K562 (cell line): ENCODE data around the gene FRMD4A. TPM values are rescaled to one million over a fixed set of nuclear protein-coding genes. Genes with fewer than 3 reads are reported as not detected.
A peak's percentile ranks its signal among the peaks of the same experiment; 100 is the strongest.

Experiments used
- ATAC-seq: fragments of 200-7000 bp; cut with Tn5 transposase; 3 replicates; pipeline ENCODE4 v1.9.1; 2020; ENCODE audit warnings: moderate library complexity
- BruUV-seq: library from RNA; stranded (reverse); fragments of 400-500 nt; replicated peaks from 2 replicates; lab custom pipeline; 2021; lab: Mats Ljungman, UMichigan
- CTCF ChIA-PET: fragments of 300-600 bp; formaldehyde crosslinking; extraction: SDS; loops from one replicate; lab custom pipeline; 2021; ENCODE audit warnings: low intra/inter-chr PET ratio; lab: Yijun Ruan, JAX
- POLR2A ChIA-PET: fragments of 300-600, 350-650 bp; sonication (Branson Sonifier 250); formaldehyde crosslinking; extraction: SDS; loops from one replicate; lab custom pipeline; 2021; ENCODE audit warnings: antibody characterized with exemption, inconsistent platforms; lab: Yijun Ruan, JAX
- DNase-seq, 4 experiments: peaks; one replicate each; pipeline versions ENCODE4 v3.0.0 to v3.0.0-alpha.2; 2011 to 2018; ENCODE audit warnings: low spot score in 3 of 4, mixed read lengths in 3 of 4; ENCODE audit errors: extremely low read depth in 1 of 4
- FAIRE-seq: peaks from 2 replicates; lab custom pipeline; 2011; peaks lifted over from hg19 to GRCh38; lab: Jason Lieb, UNC
- H2AFZ ChIP-seq: 2 replicates; pipeline ENCODE4 v1.6.0; 2011; ENCODE audit warnings: low read depth, low read length, control low read depth, inconsistent platforms
- H3K27ac ChIP-seq: fragments of 200-600 bp; 3 replicates; pipeline ENCODE4 v1.8.0; 2011; ENCODE audit warnings: low read depth, mild to moderate bottlenecking, control low read depth, inconsistent platforms, low read length, moderate library complexity, mixed read lengths; ENCODE audit errors: extremely low read depth
- H3K27me3 ChIP-seq, 2 experiments: fragments of 300-600 bp in 1 of 2; 2 replicates in 1 of 2; 3 replicates in 1 of 2; pipeline versions ENCODE4 v1.6.0 to v1.8.0; 2011; ENCODE audit warnings: inconsistent platforms in 2 of 2, low read length in 2 of 2, mild to moderate bottlenecking in 1 of 2, mixed read lengths in 1 of 2, moderate library complexity in 1 of 2; ENCODE audit not compliant: control insufficient read depth in 2 of 2, insufficient read depth in 2 of 2
- H3K36me3 ChIP-seq: fragments of 300-600 bp; 3 replicates; pipeline ENCODE4 v1.8.0; 2011; ENCODE audit warnings: mild to moderate bottlenecking, low read length, inconsistent platforms; ENCODE audit not compliant: control insufficient read depth, insufficient read depth
- H3K4me1 ChIP-seq, 2 experiments: fragments of 200-600 bp in 1 of 2; replicated peaks in 1 of 2; 2 replicates in 1 of 2; 3 replicates in 1 of 2; pipeline versions ENCODE4 v1.5.1 to v1.8.0; 2011; ENCODE audit warnings: inconsistent platforms in 2 of 2, low read length in 2 of 2, mild to moderate bottlenecking in 1 of 2, mixed read lengths in 1 of 2, moderate library complexity in 1 of 2; ENCODE audit not compliant: control insufficient read depth in 2 of 2, insufficient read depth in 2 of 2
- H3K4me2 ChIP-seq: 2 replicates; pipeline ENCODE4 v1.6.1; 2011; ENCODE audit warnings: low read length, control low read depth, inconsistent platforms, mixed read lengths; ENCODE audit not compliant: insufficient read depth
- H3K4me3 ChIP-seq: fragments of 200-600 bp; sonication (generic), shearing (Covaris generic); 2 replicates; pipeline ENCODE4 v1.5.1; 2016; ENCODE audit warnings: control low read depth, inconsistent platforms
- H3K79me2 ChIP-seq: fragments of 200-600 bp; 3 replicates; pipeline ENCODE4 v1.8.0; 2011; ENCODE audit warnings: low read length, inconsistent platforms; ENCODE audit not compliant: control insufficient read depth, insufficient read depth
- H3K9ac ChIP-seq, 2 experiments: 2 replicates each; pipeline versions ENCODE4 v1.6.0 to v1.6.1; 2011; ENCODE audit warnings: low read depth in 2 of 2, low read length in 2 of 2, control low read depth in 1 of 2, inconsistent platforms in 1 of 2, mild to moderate bottlenecking in 1 of 2, mixed read lengths in 1 of 2; ENCODE audit not compliant: insufficient read depth in 1 of 2
- H3K9me1 ChIP-seq: one replicate; pipeline ENCODE4 v1.6.0; 2011; ENCODE audit warnings: inconsistent platforms, mild to moderate bottlenecking, low read length, moderate library complexity; ENCODE audit not compliant: control insufficient read depth, insufficient read depth
- H3K9me3 ChIP-seq: replicated peaks from 2 replicates; pipeline ENCODE4 v1.5.1; 2011; ENCODE audit warnings: low read depth, low read length, inconsistent platforms; ENCODE audit not compliant: control insufficient read depth, insufficient read depth
- H4K20me1 ChIP-seq: replicated peaks from 2 replicates; pipeline ENCODE4 v1.6.1; 2011; ENCODE audit warnings: low read length, inconsistent platforms, mixed read lengths; ENCODE audit not compliant: control insufficient read depth, insufficient read depth
- C11orf30 ChIP-seq: fragments of 450-650 bp; IDR thresholded peaks from 2 replicates; pipeline ENCODE4 v1.6.1; 2016; ENCODE audit warnings: low read depth, mild to moderate bottlenecking
- CEBPZ ChIP-seq: fragments of 150-350 bp; IDR thresholded peaks from 2 replicates; pipeline ENCODE4 v1.6.1; 2014; ENCODE audit warnings: low read depth, mild to moderate bottlenecking, low read length, borderline replicate concordance
- FOXP1 ChIP-seq: sonication (generic); formaldehyde crosslinking; IDR thresholded peaks from 2 replicates; pipeline ENCODE4 v1.8.0; 2022; ENCODE audit warnings: mild to moderate bottlenecking, missing genetic modification reagents
- FUS ChIP-seq: fragments of 200-400 bp; formaldehyde crosslinking; optimal IDR thresholded peaks from 2 replicates; pipeline ENCODE3; 2017; ENCODE audit warnings: low read depth, low read length
- GABPB1 ChIP-seq: sonication (generic); formaldehyde crosslinking; IDR thresholded peaks from 2 replicates; pipeline ENCODE4 v1.8.0; 2022; ENCODE audit warnings: mild to moderate bottlenecking, missing genetic modification reagents
- HMGXB4 ChIP-seq: sonication (generic); formaldehyde crosslinking; IDR thresholded peaks from 2 replicates; pipeline ENCODE4 v1.8.1; 2023; ENCODE audit warnings: mild to moderate bottlenecking, missing genetic modification reagents
- RB1 ChIP-seq: fragments of 450-650 bp; IDR thresholded peaks from 2 replicates; pipeline ENCODE4 v1.6.1; 2017; ENCODE audit warnings: low read depth, mild to moderate bottlenecking
- ZBTB1 ChIP-seq: sonication (generic); formaldehyde crosslinking; IDR thresholded peaks from 2 replicates; pipeline ENCODE4 v1.8.1; 2023; ENCODE audit warnings: missing genetic modification reagents, low read depth, mild to moderate bottlenecking, borderline replicate concordance
- ZFX ChIP-seq: sonication (generic); formaldehyde crosslinking; IDR thresholded peaks from 2 replicates; pipeline ENCODE4 v1.8.0; 2022; ENCODE audit warnings: mild to moderate bottlenecking, missing genetic modification reagents, moderate library complexity
- ZNF583 ChIP-seq: fragments of 250-450 bp; sonication (Bioruptor Pico); IDR thresholded peaks from 2 replicates; pipeline ENCODE4 v1.4.0; 2020
- ZNF644 ChIP-seq: fragments of 200-800 bp; sonication (Bioruptor generic); IDR thresholded peaks from 2 replicates; pipeline ENCODE4 v1.6.1; 2016; ENCODE audit warnings: low read depth, missing genetic modification characterization, missing compliant biosample characterization
- ZNF699 ChIP-seq: fragments of 250-450 bp; sonication (Bioruptor Pico); IDR thresholded peaks from 2 replicates; pipeline ENCODE4 v1.8.0; 2021; ENCODE audit warnings: mild to moderate bottlenecking, moderate library complexity; ENCODE audit not compliant: insufficient replicate concordance
- WGBS: fragments of 100-300 bp; shearing (Covaris generic); methylation state at CpG from one replicate; pipeline ENCODE4 v1.1.6; 2016; ENCODE audit warnings: low coverage, mixed read lengths; ENCODE audit not compliant: insufficient coverage; ENCODE audit errors: missing lambda C conversion rate; 5-methylcytosine and 5-hydroxymethylcytosine counted together
- in situ Hi-C: fragments of 300-500 bp; cut with MboI; formaldehyde crosslinking; loops from 4 replicates; pipeline ENCODE4 v1.15.0; 2018; ENCODE audit warnings: inconsistent platforms, mixed read lengths
- intact Hi-C: fragments of 100-400 bp; cut with micrococcal nuclease; formaldehyde crosslinking; loops from 2 replicates; pipeline ENCODE4 v1.14.2; 2022
- polyA plus RNA-seq, 8 experiments: library from polyadenylated mRNA; depleted of rRNA in 4 of 8; stranded (reverse) in 5 of 8; unstranded in 3 of 8; fragments of >200 nt; fragmentation: Nextera tagmentation in 2 of 8; fragmentation: Illumina TruSeq in 1 of 8; extraction: Ambion mirVana in 2 of 8; extraction: Trizol in 1 of 8; gene quantifications; 2 replicates each; pipeline versions ENCODE4 v1.2.1 to v1.2.3, GENCODE V29; 2011 to 2014; ENCODE audit warnings: inconsistent platforms in 1 of 8, missing spikeins in 1 of 8
- total RNA-seq, 7 experiments: library from RNA; depleted of rRNA in 6 of 7; stranded (reverse); fragments of >200 nt in 6 of 7; fragmentation: Illumina TruSeq in 2 of 7; extraction: Trizol in 2 of 7; gene quantifications; 2 replicates each; pipeline versions ENCODE4 v1.2.1 to v1.2.3, GENCODE V29; 2011 to 2021; ENCODE audit warnings: low replicate concordance in 1 of 7

FRMD4A gene
- total and polyA plus RNA-seq, 9 of the 15 experiments (the other 6 are each of a cell fraction or from before 2014, with no cell fraction given): 0.80 to 5.2 (median 3.0) TPM

GRCh38 chr10:13660551-13660920 is 670.2 kb downstream of the FRMD4A start:
- no peak for TF ChIP-seq ZNF699 (CRISPR knock-in tag)
- TF ChIP-seq GABPB1 (CRISPR knock-in tag): no peak
- TF ChIP-seq ZNF644 (tag): no peak
- no peak for TF ChIP-seq FUS
- TF ChIP-seq RB1: no peak
- TF ChIP-seq ZNF583 (CRISPR knock-in tag): no peak
- no peak for TF ChIP-seq CEBPZ
- TF ChIP-seq HMGXB4 (CRISPR knock-in tag): no peak
- TF ChIP-seq ZBTB1: no peak
- no peak for TF ChIP-seq ZFX
- no peak for TF ChIP-seq FOXP1
- TF ChIP-seq C11orf30: no peak

More at GRCh38 chr10:13660551-13660920, 670.2 kb downstream of the FRMD4A start:
- no peaks in the 10 kb centered on the region; a peak in 1 of 5 replicates for H3K27me3 ChIP-seq
- in situ Hi-C loops: no loop called here
- peaks cover 0 to 3% of the 10 kb centered on the region in 2 experiments; a peak in 1 of 5 replicates for H3K4me1 ChIP-seq
- H3K9me3 ChIP-seq: no peaks in the 10 kb centered on the region
- BruUV-seq: no TSS peak
- H2AFZ ChIP-seq: no peak overlapping the region
- ChIA-PET CTCF (interaction anchor here (1.5 to 2.3 kb wide), 2 partner anchors 118 to 289 kb away, joined by 4 to 23 read pairs; no protein-coding TSS in a partner anchor), POLR2A (no interaction called here)
- H3K9me1 ChIP-seq: no peaks in the 10 kb centered on the region
- ATAC-seq: peak; percentile 19; the same call in 1 of the 3 replicates
- peaks cover 10% of the 10 kb centered on the region for H4K20me1 ChIP-seq
- H3K9ac ChIP-seq: no peak overlapping the region
- intact Hi-C loops: loop anchor here (1.0 to 5.0 kb wide), 2 partner anchors 62 to 118 kb away; no protein-coding TSS in a partner anchor
- WGBS: 42% methylated on average over 7 of the region's 7 CpGs
- H3K79me2 ChIP-seq: no peaks in the 10 kb centered on the region
- no peak for FAIRE-seq
- H3K36me3 ChIP-seq: no peaks in the 10 kb centered on the region; the same call in 2 of the 3 replicates
- no peak overlapping the region for H3K4me2 ChIP-seq
- no peak for DNase-seq
- H3K4me3 ChIP-seq: no peak overlapping the region
- no peak overlapping the region for H3K27ac ChIP-seq
